HG02852 (cell line): ENCODE results near the gene UGT1A10.

Source experiments
- ATAC-seq: cut with Tn5 transposase; IDR thresholded peaks from one replicate; pipeline ENCODE4 v1.9.1; 2021; ENCODE audit warnings: mild to moderate bottlenecking, moderate library complexity; ENCODE audit not compliant: unreplicated experiment

The UGT1A10 gene

DNA sequence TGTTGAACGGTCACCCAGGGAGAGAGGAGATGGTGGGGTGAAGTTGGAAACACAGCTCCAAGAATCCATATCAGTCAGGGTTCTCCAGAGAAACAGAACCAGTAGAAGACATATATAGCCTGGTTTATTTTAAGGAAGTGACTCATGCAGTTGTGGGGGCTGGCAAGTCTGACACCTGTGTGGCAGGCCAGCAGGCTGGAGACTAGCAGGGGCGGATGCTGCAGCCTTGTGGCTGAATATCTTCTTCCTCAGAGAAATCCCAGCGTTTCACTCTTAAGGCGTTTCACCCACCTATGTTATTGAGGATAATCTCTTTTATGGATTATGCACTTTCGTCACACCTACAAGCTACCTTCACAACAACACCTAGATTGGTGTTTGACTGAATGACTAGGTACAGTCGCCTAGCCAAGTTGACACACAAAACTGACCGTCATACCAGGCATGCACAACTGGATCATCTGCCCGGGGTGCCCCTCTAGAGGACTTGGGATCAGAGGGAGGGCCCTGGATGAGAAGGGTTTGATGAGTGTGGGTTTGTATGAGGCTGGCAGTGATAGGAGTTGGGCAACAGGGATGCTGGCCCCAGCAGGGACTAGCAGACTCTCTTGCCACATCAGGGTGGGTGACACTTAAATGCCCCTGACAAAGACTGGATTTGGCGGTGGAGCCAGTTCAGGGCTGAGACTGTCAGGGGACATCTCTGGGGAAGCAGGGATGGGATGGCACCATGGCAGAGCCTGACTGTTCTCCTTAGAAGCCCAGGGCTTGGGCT lies 165.3 kb downstream of the UGT1A10 start:
- ATAC-seq: no peak

DNA sequence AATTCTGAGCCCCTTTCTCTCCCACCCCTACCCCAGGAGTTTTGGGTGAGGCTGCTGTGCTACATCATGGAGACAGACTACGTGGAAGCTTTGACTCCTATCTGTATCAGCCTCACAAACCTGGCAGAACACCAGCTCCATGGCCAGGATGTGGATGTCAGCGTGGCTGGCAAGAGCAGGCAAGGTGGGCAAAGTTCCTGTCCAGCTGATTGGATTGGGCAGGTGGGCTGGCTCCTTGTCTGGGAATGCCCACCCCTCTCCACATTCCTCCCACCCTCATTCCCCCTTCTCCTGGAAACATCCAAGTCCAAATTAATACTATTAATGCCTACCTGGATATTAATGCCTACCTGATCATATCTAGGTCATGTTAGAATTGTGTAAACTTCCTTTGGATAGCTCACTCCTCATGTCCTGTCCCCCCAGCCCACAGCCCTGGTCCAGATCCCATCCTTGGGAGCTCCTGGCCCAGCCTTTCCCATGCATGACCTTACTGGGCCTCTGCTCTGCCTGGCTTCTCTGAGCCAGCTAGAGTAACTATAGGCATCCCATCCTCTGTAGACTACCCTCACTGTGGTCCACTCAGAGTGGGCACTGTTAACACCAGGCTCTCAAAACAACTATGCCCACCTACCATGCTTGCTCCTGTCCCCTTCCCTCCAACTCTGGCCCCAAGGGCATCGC lies 166.0 kb downstream of the UGT1A10 start:
- no peak for ATAC-seq

DNA sequence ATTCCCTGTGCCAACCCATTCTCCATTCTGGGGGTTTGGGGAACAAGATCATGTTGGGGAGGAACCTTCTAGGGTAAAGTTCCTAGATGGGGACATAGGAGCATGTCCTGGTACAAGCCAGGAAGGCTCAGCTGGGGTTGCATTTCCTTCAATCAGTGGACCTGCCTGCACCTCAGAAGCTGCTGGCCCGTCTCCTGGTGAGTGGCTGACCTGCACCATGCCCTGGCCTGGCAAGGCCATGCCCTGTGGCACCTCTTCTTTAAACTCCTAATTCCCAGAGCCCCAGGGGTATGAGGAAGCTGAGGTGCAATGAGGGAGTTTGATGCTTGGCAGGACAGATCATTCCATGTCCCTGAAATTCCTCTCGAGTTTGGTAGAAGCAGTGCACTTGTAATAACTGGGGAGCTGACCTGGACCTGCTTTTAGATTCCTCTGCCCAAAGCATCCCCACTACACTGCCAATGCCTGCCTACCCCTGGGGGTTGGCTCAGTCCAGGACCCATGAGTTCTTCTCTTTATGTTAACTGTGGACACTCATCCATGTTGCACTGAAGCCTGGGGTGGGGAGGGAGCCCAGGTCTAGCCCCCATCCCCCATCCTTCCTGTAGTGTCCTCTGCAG lies 167.2 kb downstream of the UGT1A10 start:
- ATAC-seq: no peak

DNA sequence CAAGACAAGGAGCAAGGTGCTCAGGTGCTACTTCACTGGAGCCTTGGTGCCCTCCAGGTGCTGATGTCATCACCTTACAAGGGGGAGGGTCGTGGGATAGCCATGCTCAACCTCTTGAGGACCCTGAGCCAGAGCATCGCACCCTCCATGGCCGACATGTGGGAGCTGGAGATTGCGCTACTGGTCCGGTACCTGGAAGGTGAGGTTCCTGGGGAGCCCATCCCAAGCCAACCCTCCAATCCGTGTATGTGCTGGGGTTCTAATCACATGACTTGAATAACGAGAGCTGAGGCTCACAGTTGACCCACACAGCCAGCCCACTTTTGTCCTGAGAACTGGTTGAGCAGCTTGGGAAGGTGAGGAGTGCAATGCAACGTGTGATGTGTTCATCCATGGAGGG lies 167.7 kb downstream of the UGT1A10 start:
- no peak for ATAC-seq

DNA sequence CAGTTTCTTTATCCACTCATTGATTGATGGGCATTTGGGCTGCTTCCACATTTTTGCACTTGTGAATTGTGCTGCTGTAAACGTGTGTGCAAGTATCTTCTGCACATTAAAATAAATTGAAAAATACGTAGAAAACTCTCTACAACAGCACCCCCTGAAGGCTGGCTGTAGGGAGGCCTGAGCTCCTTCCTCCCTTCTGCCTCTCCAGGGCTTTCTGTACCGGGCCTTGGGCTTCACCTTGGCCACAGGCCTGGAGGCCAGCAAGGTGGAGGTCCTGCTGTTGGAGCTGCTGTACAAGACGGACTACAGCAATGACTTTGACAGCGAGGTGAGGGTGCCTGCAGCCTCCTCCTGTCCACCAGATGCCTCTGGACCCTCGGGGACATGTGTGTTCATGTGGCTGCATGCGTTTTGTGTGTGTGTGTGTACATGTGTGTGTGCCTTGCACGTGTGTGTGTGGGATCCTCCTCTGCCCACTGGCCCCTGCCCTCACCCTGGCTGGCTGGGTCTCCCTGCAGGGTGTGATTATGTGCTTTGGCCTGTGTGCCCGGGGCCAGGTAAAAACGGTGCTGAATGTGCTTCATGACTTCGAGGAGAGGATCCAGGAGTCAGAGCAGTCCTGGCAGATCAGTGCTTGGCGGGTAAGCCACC lies 171.1 kb downstream of the UGT1A10 start:
- ATAC-seq: no peak

- no peak for ATAC-seq
Measured at GRCh38 chr2:233807966-233808935, 172.0 kb downstream of the UGT1A10 start.

GRCh38 chr2:233810385-233810784 lies 174.1 kb downstream of the UGT1A10 start:
- ATAC-seq: no peak

- no peak for ATAC-seq
Measured at GRCh38 chr2:233811087-233811486, 174.8 kb downstream of the UGT1A10 start.

- ATAC-seq: no peak
Measured at GRCh38 chr2:233811732-233812131, 175.5 kb downstream of the UGT1A10 start.

- no peak for ATAC-seq
Measured at GRCh38 chr2:233813236-233814055, 177.2 kb downstream of the UGT1A10 start.

DNA sequence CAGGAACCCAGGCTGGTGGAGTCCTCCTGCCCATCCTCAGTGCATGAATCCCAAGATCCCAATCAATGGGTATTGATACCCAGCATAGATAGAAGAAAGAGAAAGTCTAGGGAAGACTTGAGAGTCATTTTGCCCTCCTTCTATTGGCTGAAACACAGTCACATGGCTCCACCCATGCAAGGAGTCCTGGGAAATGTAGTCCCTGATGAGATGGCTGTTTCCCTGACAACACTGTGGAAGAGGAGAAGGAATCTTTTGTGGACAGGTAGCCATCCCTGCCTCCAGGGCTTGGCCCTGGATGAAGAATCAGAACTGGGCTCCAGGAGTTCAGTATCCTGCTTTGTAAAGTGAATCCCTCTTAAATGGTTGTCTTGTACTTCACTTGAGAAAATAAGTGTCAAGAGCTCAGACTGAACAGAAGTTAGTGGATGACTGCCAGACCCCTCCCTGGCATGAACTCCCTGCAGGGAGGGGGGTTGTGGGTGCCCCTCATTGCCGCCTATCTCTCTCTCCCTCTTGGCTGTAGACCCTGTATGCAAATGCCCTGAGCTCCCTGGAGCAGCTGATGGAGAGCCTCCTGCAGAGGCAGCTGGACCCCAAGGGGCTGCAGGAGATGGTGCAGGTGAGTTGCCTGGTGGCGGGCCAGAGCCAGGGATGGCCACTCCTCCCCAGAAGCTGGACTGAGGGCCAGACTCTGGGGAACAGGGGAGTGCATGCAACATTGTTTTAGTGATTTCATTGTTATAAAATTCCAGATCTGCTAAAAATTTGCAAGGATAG lies 178.0 kb downstream of the UGT1A10 start:
- no peak for ATAC-seq

DNA sequence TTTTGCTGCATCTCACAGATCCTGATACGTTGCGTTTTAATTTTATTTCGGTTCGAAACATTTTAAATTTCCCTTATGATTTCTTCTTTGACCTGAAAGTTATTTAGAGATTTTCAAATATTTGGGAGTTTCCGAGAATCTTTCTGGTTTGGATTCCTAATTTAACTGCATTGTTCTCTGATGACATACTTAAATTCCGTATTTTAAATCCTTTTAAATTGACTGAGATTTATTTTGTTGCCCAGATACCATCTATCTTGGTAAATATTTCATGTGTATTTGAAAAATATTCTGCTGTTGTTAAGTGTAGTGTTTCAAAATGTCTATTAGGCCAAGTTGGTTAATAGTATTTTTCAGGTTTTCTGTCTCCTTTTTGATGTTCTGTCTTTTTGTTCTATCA lies 179.6 kb downstream of the UGT1A10 start:
- no peak for ATAC-seq

DNA sequence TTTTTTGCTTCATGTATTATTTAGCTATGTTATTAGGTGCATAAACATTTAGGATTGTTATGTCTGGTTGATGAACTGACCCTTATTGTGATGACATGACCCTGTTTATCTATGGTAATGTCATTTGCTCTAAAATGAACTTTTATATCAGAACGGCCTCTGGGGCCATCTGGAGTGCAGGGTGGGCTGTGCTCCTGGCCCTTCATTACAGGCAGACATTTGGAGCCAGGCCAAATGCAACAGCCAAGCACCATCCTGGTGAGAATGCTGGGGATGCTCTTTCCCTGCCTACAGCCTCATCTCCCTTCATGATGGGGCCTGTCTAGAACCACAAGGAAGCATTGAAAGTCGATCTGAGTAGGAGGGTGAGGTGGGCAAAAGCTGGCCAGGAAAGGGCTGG lies 180.1 kb downstream of the UGT1A10 start:
- no peak for ATAC-seq

GRCh38 chr2:233816771-233817170 lies 180.5 kb downstream of the UGT1A10 start:
- ATAC-seq: no peak

- no peak for ATAC-seq
Measured at GRCh38 chr2:233817361-233817911, 181.2 kb downstream of the UGT1A10 start.

DNA sequence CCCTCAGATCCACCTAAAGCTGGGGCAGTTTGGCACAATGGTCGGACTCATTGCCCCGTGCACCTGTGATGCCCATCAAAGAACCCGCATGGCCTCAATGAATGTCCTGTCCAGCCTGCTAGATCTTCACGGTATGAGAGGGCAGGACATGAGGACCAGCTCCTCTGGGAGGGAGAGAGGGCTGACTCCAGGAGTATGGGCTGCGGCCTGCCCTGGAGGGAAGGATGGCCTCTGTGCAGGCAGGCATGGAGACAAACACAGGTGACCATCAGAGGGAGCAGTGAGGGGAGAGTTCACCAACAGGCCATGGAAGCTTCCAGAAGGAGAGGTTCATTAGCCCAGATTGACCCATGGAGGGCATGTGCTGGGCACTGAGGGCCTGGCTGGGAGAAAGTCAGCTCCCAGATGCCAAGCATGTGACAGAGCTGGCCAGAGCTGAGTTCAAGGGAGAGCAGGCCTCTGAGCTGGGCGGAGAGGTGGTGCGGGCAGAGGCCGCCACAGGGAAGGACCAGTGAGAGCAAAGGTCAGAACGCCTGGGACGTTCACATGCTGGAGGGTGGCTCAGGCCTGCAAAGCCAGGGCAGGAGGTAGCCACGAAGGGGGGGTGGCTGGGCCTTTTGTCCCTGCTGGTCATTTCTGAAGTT lies 181.9 kb downstream of the UGT1A10 start:
- no peak for ATAC-seq

GRCh38 chr2:233818639-233819621 lies 182.7 kb downstream of the UGT1A10 start:
- ATAC-seq: no peak
